Measurements from ENCODE around the gene IFI27L1.

DNA sequence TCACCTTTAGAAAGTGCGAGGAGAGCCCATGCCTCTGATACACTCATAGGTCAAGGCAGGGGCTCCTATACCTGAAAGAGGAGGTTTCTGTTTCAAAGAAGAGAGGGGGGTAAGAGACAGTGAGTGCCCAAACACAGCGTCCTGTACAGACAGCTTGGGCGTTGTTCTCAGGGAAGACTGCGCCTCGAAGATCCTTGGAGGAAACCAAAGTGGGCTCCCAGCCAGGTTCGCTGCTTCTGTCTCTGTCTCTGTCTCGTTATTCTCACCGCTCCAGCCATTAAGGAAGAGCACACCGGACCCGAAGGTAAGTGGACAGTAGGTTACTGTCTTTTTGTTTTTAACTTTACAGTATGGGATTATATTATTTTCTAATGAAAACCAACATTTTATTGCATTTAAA, 23.6 kb downstream of the IFI27L1 start:
- TF ChIP-seq, protein P1, sequence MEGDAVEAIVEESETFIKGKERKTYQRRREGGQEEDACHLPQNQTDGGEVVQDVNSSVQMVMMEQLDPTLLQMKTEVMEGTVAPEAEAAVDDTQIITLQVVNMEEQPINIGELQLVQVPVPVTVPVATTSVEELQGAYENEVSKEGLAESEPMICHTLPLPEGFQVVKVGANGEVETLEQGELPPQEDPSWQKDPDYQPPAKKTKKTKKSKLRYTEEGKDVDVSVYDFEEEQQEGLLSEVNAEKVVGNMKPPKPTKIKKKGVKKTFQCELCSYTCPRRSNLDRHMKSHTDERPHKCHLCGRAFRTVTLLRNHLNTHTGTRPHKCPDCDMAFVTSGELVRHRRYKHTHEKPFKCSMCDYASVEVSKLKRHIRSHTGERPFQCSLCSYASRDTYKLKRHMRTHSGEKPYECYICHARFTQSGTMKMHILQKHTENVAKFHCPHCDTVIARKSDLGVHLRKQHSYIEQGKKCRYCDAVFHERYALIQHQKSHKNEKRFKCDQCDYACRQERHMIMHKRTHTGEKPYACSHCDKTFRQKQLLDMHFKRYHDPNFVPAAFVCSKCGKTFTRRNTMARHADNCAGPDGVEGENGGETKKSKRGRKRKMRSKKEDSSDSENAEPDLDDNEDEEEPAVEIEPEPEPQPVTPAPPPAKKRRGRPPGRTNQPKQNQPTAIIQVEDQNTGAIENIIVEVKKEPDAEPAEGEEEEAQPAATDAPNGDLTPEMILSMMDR (IDR thresholded peaks at IDR 0.05): no peak
- no peak for TF ChIP-seq POLR2AphosphoS5 (IDR thresholded peaks at IDR 0.05)
- TF ChIP-seq POLR2A (IDR thresholded peaks at IDR 0.05): no peak

Measured in breast epithelium (tissue), 3 donors.